GM12878 (cell line): ENCODE results near the gene SGSM2. TPM values are rescaled to one million over a fixed set of nuclear protein-coding genes. Genes with fewer than 3 reads are reported as not detected.

Source experiments
- ATAC-seq: fragments of 200-7000 bp; cut with Tn5 transposase; 3 replicates; pipeline ENCODE4 v1.9.1; 2020; ENCODE audit warnings: mild to moderate bottlenecking, moderate library complexity
- BruUV-seq: library from RNA; stranded (reverse); fragments of 400-500 nt; replicated peaks from 2 replicates; lab custom pipeline; 2021; lab: Mats Ljungman, UMichigan
- CTCF ChIA-PET: fragments of 300-600 bp; sonication (Branson Sonifier 250); formaldehyde crosslinking; extraction: SDS; loops from one replicate; lab custom pipeline; 2021; ENCODE audit warnings: inconsistent platforms; lab: Yijun Ruan, JAX
- POLR2A ChIA-PET: fragments of 350-600 bp; formaldehyde crosslinking; extraction: SDS; loops from one replicate; lab custom pipeline; 2021; ENCODE audit warnings: inconsistent platforms; lab: Charles Lee
- RAD21 ChIA-PET: fragments of 300-600 bp; sonication (Branson Sonifier 250); formaldehyde crosslinking; loops from one replicate; lab custom pipeline; 2023; ENCODE audit warnings: antibody characterized with exemption; ENCODE audit not compliant: unreplicated experiment; lab: Charles Lee
- SMC1A ChIA-PET: fragments of 300-600 bp; sonication (Branson Sonifier 250); formaldehyde crosslinking; loops from one replicate; lab custom pipeline; 2023; ENCODE audit not compliant: unreplicated experiment, uncharacterized antibody; lab: Charles Lee
- DNase-seq: peaks from one replicate; pipeline ENCODE4 v3.0.0-alpha.2; 2011; ENCODE audit warnings: low read depth, low spot score
- FAIRE-seq: peaks from 3 replicates; lab custom pipeline; 2011; peaks lifted over from hg19 to GRCh38; lab: Jason Lieb, UNC
- H2AFZ ChIP-seq: 2 replicates; pipeline ENCODE4 v1.6.0; 2011; ENCODE audit warnings: low read depth, low read length, control low read depth; ENCODE audit not compliant: control insufficient read depth
- H3K27ac ChIP-seq: 2 replicates; pipeline ENCODE4 v1.5.1; 2011; ENCODE audit warnings: control low read depth; ENCODE audit not compliant: control insufficient read depth, insufficient read depth
- H3K27me3 ChIP-seq, 2 experiments: replicated peaks in 1 of 2; 2 replicates each; pipeline versions ENCODE4 v1.6.0 to v1.6.1; 2011; ENCODE audit warnings: low read length in 1 of 2; ENCODE audit not compliant: control insufficient read depth in 2 of 2, insufficient read depth in 2 of 2
- H3K36me3 ChIP-seq, 2 experiments: 2 replicates each; pipeline ENCODE4 v1.5.1; 2011; ENCODE audit warnings: low read length in 1 of 2; ENCODE audit not compliant: control insufficient read depth in 2 of 2, insufficient read depth in 2 of 2
- H3K4me1 ChIP-seq: 2 replicates; pipeline ENCODE4 v1.6.1; 2011; ENCODE audit warnings: mild to moderate bottlenecking, low read length, moderate library complexity, mixed read lengths; ENCODE audit not compliant: control insufficient read depth, insufficient read depth
- H3K4me2 ChIP-seq: 2 replicates; pipeline ENCODE4 v1.6.0; 2011; ENCODE audit warnings: control low read depth; ENCODE audit not compliant: control insufficient read depth, insufficient read depth
- H3K4me3 ChIP-seq: fragments of 200-600 bp; sonication (generic); 2 replicates; pipeline ENCODE4 v1.5.1; 2016
- H3K79me2 ChIP-seq: 2 replicates; pipeline ENCODE4 v1.6.0; 2011; ENCODE audit warnings: low read length; ENCODE audit not compliant: control insufficient read depth, insufficient read depth
- H3K9ac ChIP-seq: 2 replicates; pipeline ENCODE4 v1.8.0; 2011; ENCODE audit warnings: low read length, control low read depth, mixed read lengths; ENCODE audit not compliant: control insufficient read depth, insufficient read depth
- H3K9me3 ChIP-seq: replicated peaks from 3 replicates; pipeline ENCODE4 v1.5.1; 2011; ENCODE audit warnings: mild to moderate bottlenecking, low read length; ENCODE audit not compliant: control insufficient read depth, insufficient read depth
- H4K20me1 ChIP-seq: 2 replicates; pipeline ENCODE4 v1.6.0; 2011; ENCODE audit not compliant: control insufficient read depth, insufficient read depth
- CTCF ChIP-seq, 3 experiments: IDR thresholded peaks in 2 of 3; conservative IDR thresholded peaks in 1 of 3; 2 replicates each; pipeline ENCODE4 v1.5.1; 2011; ENCODE audit warnings: low read depth in 3 of 3, low read length in 3 of 3, mild to moderate bottlenecking in 3 of 3, control low read depth in 2 of 3, moderate library complexity in 2 of 3, inconsistent platforms in 1 of 3, mixed read lengths in 1 of 3; ENCODE audit not compliant: control insufficient read depth in 2 of 3, insufficient read depth in 1 of 3; ENCODE audit errors: extremely low read depth in 1 of 3
- EGR1 ChIP-seq, 2 experiments: IDR thresholded peaks; 1 replicate in 1 of 2; 2 replicates in 1 of 2; pipeline ENCODE4 v1.6.1; 2011 to 2012; ENCODE audit warnings: low read depth in 2 of 2, low read length in 2 of 2, borderline replicate concordance in 1 of 2, mild to moderate bottlenecking in 1 of 2, moderate library complexity in 1 of 2
- IKZF1 ChIP-seq: fragments of 450-650 bp; conservative IDR thresholded peaks from 2 replicates; pipeline ENCODE4 v1.6.1; 2017; ENCODE audit warnings: antibody characterized with exemption, mild to moderate bottlenecking
- KAT2A ChIP-seq: conservative IDR thresholded peaks from 2 replicates; pipeline ENCODE4 v1.6.1; 2011; ENCODE audit warnings: low read depth, low read length; ENCODE audit not compliant: control insufficient read depth
- SKIL ChIP-seq: fragments of 450-650 bp; IDR thresholded peaks from 2 replicates; pipeline ENCODE4 v1.6.1; 2017; ENCODE audit warnings: mild to moderate bottlenecking, low read depth, inconsistent platforms; ENCODE audit not compliant: poor library complexity, severe bottlenecking
- ZBTB11 ChIP-seq: fragments of 450-650 bp; formaldehyde crosslinking; IDR thresholded peaks from 2 replicates; pipeline ENCODE4 v1.5.0; 2022; ENCODE audit warnings: mild to moderate bottlenecking, missing genetic modification characterization
- ZNF274 ChIP-seq: IDR thresholded peaks from one replicate; pipeline ENCODE4 v1.8.0; 2011; ENCODE audit not compliant: insufficient read length, insufficient read depth
- ZNF687 ChIP-seq: fragments of 450-650 bp; IDR thresholded peaks from 2 replicates; pipeline ENCODE4 v1.6.1; 2017; ENCODE audit warnings: mild to moderate bottlenecking, moderate library complexity
- WGBS: methylation state at CpG from one replicate; pipeline ENCODE4 v1.1.6; 2016; ENCODE audit warnings: low lambda C conversion rate; ENCODE audit not compliant: insufficient replicate concordance, insufficient coverage; ENCODE audit errors: missing lambda C conversion rate; 5-methylcytosine and 5-hydroxymethylcytosine counted together
- in situ Hi-C: fragments of 300-500 bp; cut with MboI; formaldehyde crosslinking; loops from 9 replicates; pipeline ENCODE4 v1.14.3; 2018; ENCODE audit warnings: mixed read lengths
- intact Hi-C: fragments of 100-400 bp; cut with micrococcal nuclease; formaldehyde crosslinking; loops from one replicate; pipeline ENCODE4 v1.14.2; 2022; ENCODE audit not compliant: unreplicated experiment
- polyA plus RNA-seq, 11 experiments: library from polyadenylated mRNA; depleted of rRNA in 4 of 11; unstranded in 6 of 11; stranded (reverse) in 5 of 11; fragments of >200 nt; fragmentation: Nextera tagmentation in 4 of 11; fragmentation: Illumina TruSeq in 1 of 11; extraction: Ambion mirVana in 4 of 11; extraction: Trizol in 1 of 11; gene quantifications; 1 replicate in 1 of 11; 2 replicates in 10 of 11; pipeline versions ENCODE4 v1.2.1 to v1.2.3, GENCODE V29; 2011 to 2016; ENCODE audit warnings: inconsistent platforms in 2 of 11, missing spikeins in 2 of 11, low read depth in 1 of 11
- total RNA-seq, 4 experiments: library from RNA; depleted of rRNA in 3 of 4; stranded (reverse); fragments of >200 nt in 3 of 4; fragmentation: Illumina TruSeq in 1 of 4; extraction: Trizol in 1 of 4; gene quantifications; 2 replicates each; pipeline versions ENCODE4 v1.2.1 to v1.2.3, GENCODE V29; 2013 to 2021

SGSM2 gene
- total and polyA plus RNA-seq, 10 of the 15 experiments (the other 5 are each of a cell fraction or from before 2014, with no cell fraction given): 0.50 to 50.9 (median 18.5) TPM

GRCh38 chr17:2362416-2362815, 25.1 kb downstream of the SGSM2 start (continued):
- TF ChIP-seq ZNF687: no peak
- no peak for TF ChIP-seq KAT2A
- TF ChIP-seq, all 136 proteins: peak for 0

- Histone ChIP-seq H2AFZ (no peak overlapping the region), H3K4me3 (no peak overlapping the region), H3K79me2 (no peaks in the 10 kb centered on the region), H3K36me3 (no peaks in the 10 kb centered on the region; a peak in 3 of 4 replicates), H3K9ac (no peak overlapping the region), H3K4me1 (no peaks in the 10 kb centered on the region), H3K27ac (no peak overlapping the region), H3K9me3 (no peaks in the 10 kb centered on the region), H3K27me3 (no peaks in the 10 kb centered on the region), H4K20me1 (no peaks in the 10 kb centered on the region), H3K4me2 (no peak overlapping the region)
- FAIRE-seq (no peak), DNase-seq (no peak), ATAC-seq (no peak)
- ChIA-PET CTCF (interaction anchor here (1.0 kb wide), 1 partner anchor 10 kb away, joined by 3 read pairs; no protein-coding TSS in a partner anchor), RAD21 (no interaction called here), POLR2A (interaction anchor here (0.6 kb wide), 1 partner anchor 35 kb away, joined by 6 read pairs; no protein-coding TSS in a partner anchor), SMC1A (interaction anchor here (1.2 kb wide), 1 partner anchor 19 kb away, joined by 3 read pairs; no protein-coding TSS in a partner anchor)
- WGBS: 95% methylated on average over 14 of the region's 14 CpGs
- no TSS peak for BruUV-seq
- in situ Hi-C loops: no loop called here
- intact Hi-C loops: no loop called here
- TF ChIP-seq IKZF1: no peak
- no peak for TF ChIP-seq ZBTB11 (CRISPR knock-in tag)
- no peak for TF ChIP-seq SKIL
- TF ChIP-seq CTCF (IDR thresholded peaks at IDR 0.05 in 2 of 3, conservative IDR thresholded peaks at IDR 0.05 in 1 of 3; ENCODE audit: control insufficient read depth in 2 of 3, extremely low read depth in 1 of 3, insufficient read depth in 1 of 3, low read depth in 3 of 3, low read length in 3 of 3): no peak
- TF ChIP-seq ZNF274: no peak
- no peak for TF ChIP-seq EGR1 (IDR thresholded peaks at IDR 0.05; ENCODE audit: borderline replicate concordance in 1 of 2, low read depth in 2 of 2, low read length in 2 of 2)
These were observed 25.6 kb downstream of the SGSM2 start for GRCh38 chr17:2362881-2363280.
